Keratinocyte (primary cell): ENCODE data around the gene SSH2. TPM values are rescaled to one million over a fixed set of nuclear protein-coding genes. Genes with fewer than 3 reads are reported as not detected.

Source experiments
- DNase-seq: peaks from one replicate; pipeline ENCODE4 v3.0.0-alpha.2; 2011; ENCODE audit warnings: low read depth, missing footprints, low spot score
- FAIRE-seq: peaks from 2 replicates; lab custom pipeline; 2011; peaks lifted over from hg19 to GRCh38; lab: Jason Lieb, UNC
- H2AFZ ChIP-seq: 2 replicates; pipeline ENCODE4 v1.6.0; 2012; ENCODE audit warnings: low read length, control low read depth, inconsistent platforms; ENCODE audit not compliant: control insufficient read depth
- H3K27ac ChIP-seq: 2 replicates; pipeline ENCODE4 v1.5.1; 2011; ENCODE audit warnings: low read length; ENCODE audit not compliant: control insufficient read depth, insufficient read depth
- H3K27me3 ChIP-seq: 3 replicates; pipeline ENCODE4 v1.6.0; 2011; ENCODE audit warnings: low read length; ENCODE audit not compliant: control insufficient read depth, insufficient read depth; ENCODE audit errors: extremely low read depth
- H3K36me3 ChIP-seq, 2 experiments: 2 replicates in 1 of 2; 3 replicates in 1 of 2; pipeline ENCODE4 v1.5.1; 2011; ENCODE audit warnings: low read length in 2 of 2, mild to moderate bottlenecking in 1 of 2; ENCODE audit not compliant: control insufficient read depth in 2 of 2, insufficient read depth in 2 of 2; ENCODE audit errors: extremely low read depth in 1 of 2
- H3K4me1 ChIP-seq: 3 replicates; pipeline ENCODE4 v1.5.1; 2011; ENCODE audit warnings: low read length; ENCODE audit not compliant: control insufficient read depth, insufficient read depth; ENCODE audit errors: extremely low read depth
- H3K4me2 ChIP-seq: 3 replicates; pipeline ENCODE4 v1.6.0; 2011; ENCODE audit warnings: low read depth, low read length; ENCODE audit not compliant: control insufficient read depth, insufficient read depth; ENCODE audit errors: extremely low read depth
- H3K4me3 ChIP-seq, 3 experiments: fragments of 200-600 bp in 1 of 3; sonication (generic) in 1 of 3; 2 replicates in 2 of 3; 3 replicates in 1 of 3; pipeline ENCODE4 v1.5.1; 2011 to 2016; ENCODE audit warnings: low read length in 3 of 3, mild to moderate bottlenecking in 3 of 3, control low read depth in 2 of 3, inconsistent platforms in 1 of 3, low read depth in 1 of 3, mixed read lengths in 1 of 3, mixed run types in 1 of 3, moderate library complexity in 1 of 3; ENCODE audit not compliant: control insufficient read depth in 2 of 3, insufficient read depth in 2 of 3; ENCODE audit errors: extremely low read depth in 1 of 3
- H3K79me2 ChIP-seq: 2 replicates; pipeline ENCODE4 v1.6.0; 2012; ENCODE audit warnings: low read length; ENCODE audit not compliant: control insufficient read depth, insufficient read depth
- H3K9ac ChIP-seq: 3 replicates; pipeline ENCODE4 v1.6.0; 2011; ENCODE audit warnings: low read length; ENCODE audit not compliant: control insufficient read depth, insufficient read depth; ENCODE audit errors: extremely low read depth
- H3K9me1 ChIP-seq: 3 replicates; pipeline ENCODE4 v1.6.0; 2011; ENCODE audit warnings: low read length; ENCODE audit not compliant: control insufficient read depth, insufficient read depth; ENCODE audit errors: extremely low read depth
- H3K9me3 ChIP-seq: 2 replicates; pipeline ENCODE4 v1.5.1; 2012; ENCODE audit warnings: low read depth, low read length; ENCODE audit not compliant: control insufficient read depth
- H4K20me1 ChIP-seq: 3 replicates; pipeline ENCODE4 v1.6.0; 2011; ENCODE audit warnings: low read length; ENCODE audit not compliant: control insufficient read depth, insufficient read depth; ENCODE audit errors: extremely low read depth
- CTCF ChIP-seq, 3 experiments: IDR thresholded peaks in 1 of 3; conservative IDR thresholded peaks in 1 of 3; optimal IDR thresholded peaks in 1 of 3; 2 replicates in 2 of 3; 3 replicates in 1 of 3; pipeline versions ENCODE3 to v1.5.1; 2011; ENCODE audit warnings: low read length in 3 of 3, mild to moderate bottlenecking in 3 of 3, moderate library complexity in 2 of 3, control low read depth in 1 of 3, inconsistent platforms in 1 of 3; ENCODE audit not compliant: insufficient read depth in 2 of 3; ENCODE audit errors: extremely low read depth in 1 of 3
- EZH2 ChIP-seq: IDR thresholded peaks from one replicate; pipeline ENCODE4 v1.6.1; 2012; ENCODE audit warnings: inconsistent platforms, mild to moderate bottlenecking, low read length, moderate library complexity
- dilution Hi-C: fragments of 300-500 bp; cut with MboI; formaldehyde crosslinking; loops from one replicate; pipeline ENCODE4 v1.7.0; 2020; ENCODE audit warnings: low sequenced_read_pairs; ENCODE audit not compliant: extremely low pct_ligation_motif_present
- polyA plus RNA-seq, 5 experiments: library from polyadenylated mRNA; depleted of rRNA in 3 of 5; stranded (reverse) in 3 of 5; stranded (forward) in 1 of 5; unstranded in 1 of 5; fragments of >200 nt; gene quantifications; 1 replicate in 1 of 5; 2 replicates in 3 of 5; 3 replicates in 1 of 5; pipeline versions ENCODE4 v1.2.1 to v1.2.3, GENCODE V29; 2011 to 2012; ENCODE audit warnings: missing spikeins in 2 of 5, low read depth in 1 of 5, low replicate concordance in 1 of 5

The SSH2 gene
- polyA plus RNA-seq, 1 donor (not counting 4 experiments of a cell fraction or from before 2014, with no cell fraction given): 13.9 TPM

- H3K36me3 ChIP-seq: peaks cover 0 to 3% of the 10 kb centered on the region in 2 experiments
- no peak for FAIRE-seq
- H3K4me2 ChIP-seq: peak overlapping the region; percentile 90
Measured at GRCh38 chr17:29733166-29733565, 196.9 kb downstream of the SSH2 start.

GRCh38 chr17:29732613-29733012, 197.4 kb downstream of the SSH2 start:
- dilution Hi-C loops: no loop called here
- TF ChIP-seq CTCF (optimal IDR thresholded peaks at IDR 0.05 in 1 of 3, IDR thresholded peaks at IDR 0.05 in 1 of 3, conservative IDR thresholded peaks at IDR 0.05 in 1 of 3; ENCODE audit: extremely low read depth in 1 of 3, insufficient read depth in 2 of 3, low read length in 3 of 3) (no peak), EZH2 (no peak)
- peaks cover 0 to 3% of the 10 kb centered on the region in 2 experiments for H3K36me3 ChIP-seq

More at GRCh38 chr17:29733166-29733565, 196.9 kb downstream of the SSH2 start:
- H4K20me1 ChIP-seq: no peaks in the 10 kb centered on the region
- no peaks in the 10 kb centered on the region for H3K9me1 ChIP-seq
- dilution Hi-C loops: no loop called here
- TF ChIP-seq CTCF (optimal IDR thresholded peaks at IDR 0.05 in 1 of 3, IDR thresholded peaks at IDR 0.05 in 1 of 3, conservative IDR thresholded peaks at IDR 0.05 in 1 of 3; ENCODE audit: extremely low read depth in 1 of 3, insufficient read depth in 2 of 3, low read length in 3 of 3): no peak
- TF ChIP-seq EZH2: no peak
- peaks cover 24% of the 10 kb centered on the region for H3K4me1 ChIP-seq
- H2AFZ ChIP-seq: peak overlapping the region; percentile 24
- H3K27ac ChIP-seq: peak overlapping the region; percentile 98
- H3K79me2 ChIP-seq: no peaks in the 10 kb centered on the region
- H3K9ac ChIP-seq: peak overlapping the region; percentile 83
- H3K27me3 ChIP-seq: no peaks in the 10 kb centered on the region
- H3K4me3 ChIP-seq: peak overlapping the region in 2 of 3 experiments; percentile 41 to 50
- H3K9me3 ChIP-seq: no peaks in the 10 kb centered on the region
- no peak for DNase-seq

More at GRCh38 chr17:29732613-29733012, 197.4 kb downstream of the SSH2 start:
- Histone ChIP-seq H3K27me3 (no peaks in the 10 kb centered on the region), H3K4me2 (peak overlapping the region; percentile 90), H4K20me1 (no peaks in the 10 kb centered on the region), H3K9me1 (no peaks in the 10 kb centered on the region), H3K4me1 (peaks cover 24% of the 10 kb centered on the region), H3K9ac (peak overlapping the region; percentile 83), H2AFZ (peak overlapping the region; percentile 25), H3K27ac (peak overlapping the region; percentile 98), H3K4me3 (peak overlapping the region in 2 of 3 experiments; percentile 41 to 50), H3K79me2 (no peaks in the 10 kb centered on the region), H3K9me3 (no peaks in the 10 kb centered on the region)
- DNase-seq (no peak), FAIRE-seq (peak; percentile 96)
